SK-N-SH treated with all-trans-retinoic acid at 6 μM for 48 hours (cell line): Measurements from ENCODE around the gene MICU2.
A peak's percentile ranks its signal among the peaks of the same experiment; 100 is the strongest.

ENCODE experiments used
- ARNTL ChIP-seq: fragments of 450-650 bp; formaldehyde crosslinking; IDR thresholded peaks from 2 replicates; pipeline ENCODE4 v1.5.0; 2020; ENCODE audit warnings: low read depth, mild to moderate bottlenecking, moderate library complexity, borderline replicate concordance
- BACH2 ChIP-seq: fragments of 250-450 bp; sonication (Bioruptor Pico); IDR thresholded peaks from 2 replicates; pipeline ENCODE4 v1.9.0; 2021; ENCODE audit warnings: mild to moderate bottlenecking, borderline replicate concordance
- PPARA ChIP-seq: fragments of 250-450 bp; sonication (Bioruptor Pico); IDR thresholded peaks from 2 replicates; pipeline ENCODE4 v1.5.0; 2020; ENCODE audit warnings: mild to moderate bottlenecking, borderline replicate concordance
- RARB ChIP-seq: fragments of 250-450 bp; sonication (Bioruptor Pico); IDR thresholded peaks from 2 replicates; pipeline ENCODE4 v1.8.0; 2021; ENCODE audit warnings: mild to moderate bottlenecking, moderate library complexity
- ZFP3 ChIP-seq: fragments of 250-450 bp; sonication (Bioruptor Pico); IDR thresholded peaks from 2 replicates; pipeline ENCODE4 v1.5.0; 2020; ENCODE audit warnings: mild to moderate bottlenecking, moderate library complexity
- ZFP30 ChIP-seq: fragments of 450-650 bp; formaldehyde crosslinking; IDR thresholded peaks from 2 replicates; pipeline ENCODE4 v1.5.0; 2022; ENCODE audit warnings: mild to moderate bottlenecking, moderate library complexity
- ZNF565 ChIP-seq: fragments of 450-650 bp; formaldehyde crosslinking; conservative IDR thresholded peaks from 2 replicates; pipeline ENCODE4 v1.5.0; 2020; ENCODE audit warnings: low read depth, mild to moderate bottlenecking, moderate library complexity
- ZNF70 ChIP-seq: fragments of 450-650 bp; formaldehyde crosslinking; IDR thresholded peaks from 2 replicates; pipeline ENCODE4 v1.5.0; 2020; ENCODE audit warnings: mild to moderate bottlenecking, moderate library complexity
- ZNF8 ChIP-seq: fragments of 450-650 bp; formaldehyde crosslinking; IDR thresholded peaks from 2 replicates; pipeline ENCODE4 v1.5.0; 2020; ENCODE audit warnings: mild to moderate bottlenecking, moderate library complexity
- TF ChIP-seq, protein P1 (sequence below): fragments of 250-450 bp; sonication (Bioruptor Pico); IDR thresholded peaks from 2 replicates; pipeline ENCODE4 v1.8.0; 2020; ENCODE audit warnings: mild to moderate bottlenecking, moderate library complexity, borderline replicate concordance
- TF ChIP-seq, protein P2 (sequence below): fragments of 250-450 bp; sonication (Bioruptor Pico); IDR thresholded peaks from 2 replicates; pipeline ENCODE4 v1.5.0; 2020; ENCODE audit warnings: mild to moderate bottlenecking, moderate library complexity

DNA sequence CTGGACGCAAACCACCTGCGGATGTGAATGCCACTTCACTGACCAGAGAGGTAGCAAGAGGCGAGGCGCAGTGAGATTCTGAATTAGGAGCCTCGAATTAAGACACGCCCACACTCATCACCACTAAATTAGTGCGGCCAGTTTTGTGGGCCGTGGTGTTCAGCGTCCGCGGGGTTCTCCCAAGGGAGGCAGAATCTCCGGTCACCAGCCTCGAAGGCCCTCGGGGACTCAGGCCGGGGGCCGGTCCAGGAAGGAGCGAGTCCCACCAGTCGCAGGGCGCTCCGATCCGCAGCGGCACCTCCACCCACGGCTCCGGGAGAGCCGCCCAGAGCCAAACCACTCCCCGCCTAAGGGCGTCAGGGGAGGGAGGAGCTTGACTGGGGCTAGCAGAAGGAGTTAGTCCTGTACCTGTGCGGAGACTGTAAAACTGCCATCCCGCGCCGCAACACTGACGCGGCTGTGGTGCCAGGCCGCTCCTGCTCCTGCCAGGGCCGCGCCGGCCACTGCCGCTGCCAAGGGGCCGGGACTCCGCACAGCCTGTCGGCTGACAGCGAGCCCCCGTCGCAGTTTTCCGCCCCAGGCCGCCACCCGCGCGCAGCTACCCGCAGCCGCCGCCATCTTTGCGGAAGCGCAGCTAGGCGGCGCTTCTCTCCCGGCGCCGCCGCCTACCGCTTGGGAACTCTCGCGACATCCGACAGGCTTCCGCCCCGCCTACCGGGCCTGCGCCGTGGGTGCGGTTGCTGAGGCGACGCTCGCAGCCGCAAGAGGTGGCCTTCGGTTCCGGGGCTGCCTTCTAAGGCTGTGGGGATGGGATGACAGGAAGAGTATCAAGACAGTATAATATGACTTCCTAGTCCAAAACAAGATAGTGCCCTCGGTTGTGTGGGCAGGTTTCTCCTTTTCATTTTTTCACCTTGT is at the start of gene MICU2:
- TF ChIP-seq, protein P1, sequence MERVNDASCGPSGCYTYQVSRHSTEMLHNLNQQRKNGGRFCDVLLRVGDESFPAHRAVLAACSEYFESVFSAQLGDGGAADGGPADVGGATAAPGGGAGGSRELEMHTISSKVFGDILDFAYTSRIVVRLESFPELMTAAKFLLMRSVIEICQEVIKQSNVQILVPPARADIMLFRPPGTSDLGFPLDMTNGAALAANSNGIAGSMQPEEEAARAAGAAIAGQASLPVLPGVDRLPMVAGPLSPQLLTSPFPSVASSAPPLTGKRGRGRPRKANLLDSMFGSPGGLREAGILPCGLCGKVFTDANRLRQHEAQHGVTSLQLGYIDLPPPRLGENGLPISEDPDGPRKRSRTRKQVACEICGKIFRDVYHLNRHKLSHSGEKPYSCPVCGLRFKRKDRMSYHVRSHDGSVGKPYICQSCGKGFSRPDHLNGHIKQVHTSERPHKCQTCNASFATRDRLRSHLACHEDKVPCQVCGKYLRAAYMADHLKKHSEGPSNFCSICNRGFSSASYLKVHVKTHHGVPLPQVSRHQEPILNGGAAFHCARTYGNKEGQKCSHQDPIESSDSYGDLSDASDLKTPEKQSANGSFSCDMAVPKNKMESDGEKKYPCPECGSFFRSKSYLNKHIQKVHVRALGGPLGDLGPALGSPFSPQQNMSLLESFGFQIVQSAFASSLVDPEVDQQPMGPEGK (CRISPR knock-in tag): no peak
- TF ChIP-seq ZNF70 (CRISPR knock-in tag) (no peak), RARB (CRISPR knock-in tag) (no peak), BACH2 (no peak), ZFP30 (CRISPR knock-in tag) (no peak), ARNTL (CRISPR knock-in tag) (no peak), ZNF8 (CRISPR knock-in tag) (no peak), ZFP3 (CRISPR knock-in tag) (peak; percentile 68), PPARA (CRISPR knock-in tag) (no peak), ZNF565 (CRISPR knock-in tag) (no peak)
- TF ChIP-seq, protein P2, sequence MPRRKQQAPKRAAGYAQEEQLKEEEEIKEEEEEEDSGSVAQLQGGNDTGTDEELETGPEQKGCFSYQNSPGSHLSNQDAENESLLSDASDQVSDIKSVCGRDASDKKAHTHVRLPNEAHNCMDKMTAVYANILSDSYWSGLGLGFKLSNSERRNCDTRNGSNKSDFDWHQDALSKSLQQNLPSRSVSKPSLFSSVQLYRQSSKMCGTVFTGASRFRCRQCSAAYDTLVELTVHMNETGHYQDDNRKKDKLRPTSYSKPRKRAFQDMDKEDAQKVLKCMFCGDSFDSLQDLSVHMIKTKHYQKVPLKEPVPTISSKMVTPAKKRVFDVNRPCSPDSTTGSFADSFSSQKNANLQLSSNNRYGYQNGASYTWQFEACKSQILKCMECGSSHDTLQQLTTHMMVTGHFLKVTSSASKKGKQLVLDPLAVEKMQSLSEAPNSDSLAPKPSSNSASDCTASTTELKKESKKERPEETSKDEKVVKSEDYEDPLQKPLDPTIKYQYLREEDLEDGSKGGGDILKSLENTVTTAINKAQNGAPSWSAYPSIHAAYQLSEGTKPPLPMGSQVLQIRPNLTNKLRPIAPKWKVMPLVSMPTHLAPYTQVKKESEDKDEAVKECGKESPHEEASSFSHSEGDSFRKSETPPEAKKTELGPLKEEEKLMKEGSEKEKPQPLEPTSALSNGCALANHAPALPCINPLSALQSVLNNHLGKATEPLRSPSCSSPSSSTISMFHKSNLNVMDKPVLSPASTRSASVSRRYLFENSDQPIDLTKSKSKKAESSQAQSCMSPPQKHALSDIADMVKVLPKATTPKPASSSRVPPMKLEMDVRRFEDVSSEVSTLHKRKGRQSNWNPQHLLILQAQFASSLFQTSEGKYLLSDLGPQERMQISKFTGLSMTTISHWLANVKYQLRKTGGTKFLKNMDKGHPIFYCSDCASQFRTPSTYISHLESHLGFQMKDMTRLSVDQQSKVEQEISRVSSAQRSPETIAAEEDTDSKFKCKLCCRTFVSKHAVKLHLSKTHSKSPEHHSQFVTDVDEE (CRISPR knock-in tag): no peak
